ENCODE data around the gene PTPRM.

DNA sequence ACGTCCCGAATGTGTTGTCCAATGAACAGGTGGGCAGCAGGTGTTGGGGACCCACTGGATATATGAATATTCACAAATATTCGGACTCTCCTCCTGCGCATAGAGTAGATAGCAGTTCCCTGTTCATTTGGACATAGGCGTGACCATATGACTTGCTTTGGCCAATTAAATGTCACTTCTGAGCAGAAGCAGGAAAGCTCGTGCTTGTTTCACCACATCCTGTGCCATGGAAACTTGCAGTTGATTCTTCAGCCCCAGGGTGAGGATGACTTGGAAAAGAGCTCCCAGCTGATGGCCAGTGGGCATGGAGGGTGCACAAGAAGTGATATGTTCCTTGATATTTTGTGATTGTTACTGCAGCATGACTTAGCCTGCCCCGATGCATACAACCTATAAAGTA, 52.6 kb downstream of the PTPRM start:
- TF ChIP-seq, protein P1, sequence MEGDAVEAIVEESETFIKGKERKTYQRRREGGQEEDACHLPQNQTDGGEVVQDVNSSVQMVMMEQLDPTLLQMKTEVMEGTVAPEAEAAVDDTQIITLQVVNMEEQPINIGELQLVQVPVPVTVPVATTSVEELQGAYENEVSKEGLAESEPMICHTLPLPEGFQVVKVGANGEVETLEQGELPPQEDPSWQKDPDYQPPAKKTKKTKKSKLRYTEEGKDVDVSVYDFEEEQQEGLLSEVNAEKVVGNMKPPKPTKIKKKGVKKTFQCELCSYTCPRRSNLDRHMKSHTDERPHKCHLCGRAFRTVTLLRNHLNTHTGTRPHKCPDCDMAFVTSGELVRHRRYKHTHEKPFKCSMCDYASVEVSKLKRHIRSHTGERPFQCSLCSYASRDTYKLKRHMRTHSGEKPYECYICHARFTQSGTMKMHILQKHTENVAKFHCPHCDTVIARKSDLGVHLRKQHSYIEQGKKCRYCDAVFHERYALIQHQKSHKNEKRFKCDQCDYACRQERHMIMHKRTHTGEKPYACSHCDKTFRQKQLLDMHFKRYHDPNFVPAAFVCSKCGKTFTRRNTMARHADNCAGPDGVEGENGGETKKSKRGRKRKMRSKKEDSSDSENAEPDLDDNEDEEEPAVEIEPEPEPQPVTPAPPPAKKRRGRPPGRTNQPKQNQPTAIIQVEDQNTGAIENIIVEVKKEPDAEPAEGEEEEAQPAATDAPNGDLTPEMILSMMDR (IDR thresholded peaks at IDR 0.05): no peak
- TF ChIP-seq POLR2A (IDR thresholded peaks at IDR 0.05): no peak
